Measurements from ENCODE around the gene ECM2. TPM values are rescaled to one million over a fixed set of nuclear protein-coding genes. Genes with fewer than 3 reads are reported as not detected.

Gene ECM2
- polyA plus RNA-seq, 1 experiment, result 1.9 TPM

DNA sequence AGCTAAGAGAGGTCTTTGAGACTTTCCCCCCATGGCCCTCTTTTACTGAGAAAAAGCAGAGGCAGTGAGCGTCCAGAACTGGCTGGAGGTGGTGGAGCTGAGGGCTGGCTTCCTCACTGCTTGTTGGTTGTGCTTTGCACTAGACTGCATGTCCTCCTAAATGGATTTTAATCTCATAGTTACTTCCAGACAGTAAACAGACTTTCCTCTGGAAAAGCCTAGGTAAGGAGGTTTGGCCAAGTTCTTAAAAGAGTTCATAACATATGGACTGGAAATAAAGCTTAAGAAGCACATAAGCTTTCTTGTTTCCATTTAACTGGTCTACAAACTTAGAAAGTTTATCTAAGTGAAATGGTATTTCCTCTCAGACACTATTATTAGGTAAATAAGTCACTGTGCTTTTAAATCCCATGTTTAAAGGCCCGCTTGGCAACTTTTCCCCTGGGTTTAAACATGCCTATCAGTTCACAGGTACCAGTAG, 55.5 kb downstream of the ECM2 start:
- POLR2A ChIA-PET, result interaction anchor here (0.6 kb wide), 1 partner anchor 102 kb away, joined by 3 read pairs; no protein-coding TSS in a partner anchor
- TF ChIP-seq, protein P1, sequence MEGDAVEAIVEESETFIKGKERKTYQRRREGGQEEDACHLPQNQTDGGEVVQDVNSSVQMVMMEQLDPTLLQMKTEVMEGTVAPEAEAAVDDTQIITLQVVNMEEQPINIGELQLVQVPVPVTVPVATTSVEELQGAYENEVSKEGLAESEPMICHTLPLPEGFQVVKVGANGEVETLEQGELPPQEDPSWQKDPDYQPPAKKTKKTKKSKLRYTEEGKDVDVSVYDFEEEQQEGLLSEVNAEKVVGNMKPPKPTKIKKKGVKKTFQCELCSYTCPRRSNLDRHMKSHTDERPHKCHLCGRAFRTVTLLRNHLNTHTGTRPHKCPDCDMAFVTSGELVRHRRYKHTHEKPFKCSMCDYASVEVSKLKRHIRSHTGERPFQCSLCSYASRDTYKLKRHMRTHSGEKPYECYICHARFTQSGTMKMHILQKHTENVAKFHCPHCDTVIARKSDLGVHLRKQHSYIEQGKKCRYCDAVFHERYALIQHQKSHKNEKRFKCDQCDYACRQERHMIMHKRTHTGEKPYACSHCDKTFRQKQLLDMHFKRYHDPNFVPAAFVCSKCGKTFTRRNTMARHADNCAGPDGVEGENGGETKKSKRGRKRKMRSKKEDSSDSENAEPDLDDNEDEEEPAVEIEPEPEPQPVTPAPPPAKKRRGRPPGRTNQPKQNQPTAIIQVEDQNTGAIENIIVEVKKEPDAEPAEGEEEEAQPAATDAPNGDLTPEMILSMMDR (IDR thresholded peaks at IDR 0.05; ENCODE audit: insufficient read depth, low read depth, low read length), result no peak
- Histone ChIP-seq H3K4me3 (ENCODE audit: low read depth, low read length) (no peak overlapping the region), H3K36me3 (ENCODE audit: control insufficient read depth, insufficient read depth, low read length) (no peaks in the 10 kb centered on the region), H3K27me3 (ENCODE audit: control insufficient read depth, insufficient read depth, low read length) (no peaks in the 10 kb centered on the region)
- no peak for DNase-seq (ENCODE audit: low read depth)
- CTCF ChIA-PET, result interaction anchor here (0.5 to 1.4 kb wide), 3 partner anchors 9 to 93 kb away, joined by 3 to 4 read pairs (median 4); no protein-coding TSS in a partner anchor

DNA sequence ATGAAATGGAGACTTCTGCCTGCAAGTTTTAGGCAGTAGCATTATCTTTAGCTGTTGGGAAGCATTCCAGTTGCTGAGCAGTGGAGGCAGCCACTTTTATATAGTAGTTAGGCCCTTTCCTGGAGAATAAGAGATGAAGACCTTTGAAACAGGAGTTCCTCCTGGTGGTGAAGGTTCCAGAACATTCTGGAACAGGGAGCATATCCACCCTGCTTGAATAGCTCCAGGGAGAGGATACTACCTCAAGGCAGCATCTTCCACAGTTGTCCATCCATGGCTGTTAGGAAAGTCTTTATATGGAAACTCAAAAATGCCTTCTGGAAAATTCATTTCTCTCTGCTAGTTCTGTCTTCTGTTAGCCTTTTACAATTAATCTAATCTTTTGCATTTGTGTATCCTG, 56.4 kb downstream of the ECM2 start:
- TF ChIP-seq, protein P1 (IDR thresholded peaks at IDR 0.05; ENCODE audit: insufficient read depth, low read depth, low read length), result no peak
- no peak overlapping the region for H3K4me3 ChIP-seq (ENCODE audit: low read depth, low read length)
- ChIA-PET POLR2A (no interaction called here), CTCF (interaction anchor here (0.6 kb wide), 1 partner anchor 488 kb away, joined by 4 read pairs; no protein-coding TSS in a partner anchor)
- no peak for DNase-seq (ENCODE audit: low read depth)
- no peaks in the 10 kb centered on the region for H3K27me3 ChIP-seq (ENCODE audit: control insufficient read depth, insufficient read depth, low read length)
- H3K36me3 ChIP-seq (ENCODE audit: control insufficient read depth, insufficient read depth, low read length), result no peaks in the 10 kb centered on the region

DNA sequence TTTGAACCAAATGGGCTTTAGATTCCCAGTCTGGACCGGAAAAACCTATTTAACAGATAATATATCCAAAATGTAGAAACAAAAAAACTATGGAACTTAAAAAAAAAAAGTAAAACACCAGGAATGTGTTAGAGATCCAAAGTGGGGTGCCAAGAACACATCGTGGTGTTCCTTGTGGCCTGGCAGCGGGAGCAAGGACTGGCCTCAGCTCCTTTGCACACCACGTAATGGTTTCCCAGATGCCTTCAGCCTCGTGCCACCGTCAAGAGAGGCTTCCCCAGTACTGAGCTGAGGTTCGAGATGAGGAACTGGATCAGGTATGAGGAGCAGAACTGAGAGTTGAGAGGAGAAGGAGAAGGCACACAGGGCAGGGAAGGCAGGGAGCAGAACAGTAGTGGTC, 57.0 kb downstream of the ECM2 start:
- H3K27me3 ChIP-seq (ENCODE audit: control insufficient read depth, insufficient read depth, low read length), result no peaks in the 10 kb centered on the region
- DNase-seq (ENCODE audit: low read depth), result no peak
- no peak overlapping the region for H3K4me3 ChIP-seq (ENCODE audit: low read depth, low read length)
- no peaks in the 10 kb centered on the region for H3K36me3 ChIP-seq (ENCODE audit: control insufficient read depth, insufficient read depth, low read length)
- ChIA-PET POLR2A (no interaction called here), CTCF (interaction anchor here (0.6 kb wide), 1 partner anchor 488 kb away, joined by 4 read pairs; no protein-coding TSS in a partner anchor)
- TF ChIP-seq, protein P1 (IDR thresholded peaks at IDR 0.05; ENCODE audit: insufficient read depth, low read depth, low read length), result no peak

DNA sequence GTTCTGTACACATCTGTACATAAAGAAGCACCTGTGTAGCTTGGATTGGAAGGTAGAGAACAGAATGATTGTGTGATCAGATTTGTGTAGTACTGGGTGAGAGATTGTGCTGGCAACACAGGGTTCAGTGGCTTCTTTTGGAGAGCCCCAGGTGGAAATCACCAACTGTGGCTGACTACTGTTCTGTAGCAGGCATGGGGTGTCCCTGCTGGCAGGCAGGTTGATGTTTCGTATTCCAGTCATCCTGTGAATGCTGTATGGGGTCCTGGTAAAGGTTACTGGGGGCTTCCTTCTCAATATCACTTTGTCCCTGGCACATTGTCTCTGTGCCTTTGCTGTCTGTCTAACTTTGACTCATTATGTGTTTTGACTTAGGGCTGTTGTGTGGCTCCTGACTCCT, 58.8 kb downstream of the ECM2 start:
- no peak for DNase-seq (ENCODE audit: low read depth)
- H3K27me3 ChIP-seq (ENCODE audit: control insufficient read depth, insufficient read depth, low read length), result no peaks in the 10 kb centered on the region
- H3K36me3 ChIP-seq (ENCODE audit: control insufficient read depth, insufficient read depth, low read length), result no peaks in the 10 kb centered on the region
- TF ChIP-seq, protein P1 (IDR thresholded peaks at IDR 0.05; ENCODE audit: insufficient read depth, low read depth, low read length), result no peak
- POLR2A ChIA-PET, result no interaction called here
- H3K4me3 ChIP-seq (ENCODE audit: low read depth, low read length), result no peak overlapping the region
- CTCF ChIA-PET, result interaction anchor here (0.9 to 1.2 kb wide), 2 partner anchors 10 to 11 kb away, joined by 3 read pairs; no protein-coding TSS in a partner anchor

DNA sequence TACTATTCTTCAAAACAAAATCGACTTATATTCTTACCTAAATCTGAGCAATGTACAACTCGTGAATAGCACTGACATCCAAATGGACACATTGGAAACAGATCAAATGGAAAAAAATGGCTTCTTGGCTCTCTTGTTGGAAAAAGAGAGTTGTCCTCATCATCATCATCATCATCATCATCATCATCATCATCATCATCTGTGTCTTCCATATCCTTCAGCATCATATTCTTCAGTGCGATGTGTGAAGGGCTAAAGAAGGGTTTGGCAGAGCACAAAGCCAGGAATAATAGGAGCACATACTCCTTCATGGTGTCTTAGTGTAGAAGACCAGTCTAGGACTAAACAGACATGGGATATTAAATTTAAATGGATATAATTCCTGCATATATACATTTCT, 61.2 kb downstream of the ECM2 start:
- Histone ChIP-seq H3K4me3 (ENCODE audit: low read depth, low read length) (no peak overlapping the region), H3K36me3 (ENCODE audit: control insufficient read depth, insufficient read depth, low read length) (no peaks in the 10 kb centered on the region), H3K27me3 (ENCODE audit: control insufficient read depth, insufficient read depth, low read length) (no peaks in the 10 kb centered on the region)
- CTCF ChIA-PET, result no interaction called here
- TF ChIP-seq, protein P1 (IDR thresholded peaks at IDR 0.05; ENCODE audit: insufficient read depth, low read depth, low read length), result no peak
- no peak for DNase-seq (ENCODE audit: low read depth)
- POLR2A ChIA-PET, result no interaction called here

All from BJ (cell line).